Fibroblast of gingiva (primary cell): ENCODE data around the gene FCER2.
"Not testable (repeated sequence)": the region's sequence is repeated elsewhere in the genome, so short reads cannot be mapped to it uniquely, and the experiment has no call there.

ENCODE experiments used
- DNase-seq: peaks from one replicate; pipeline ENCODE4 v3.0.0-alpha.2; 2011; ENCODE audit warnings: low read depth

FCER2 gene

DNA sequence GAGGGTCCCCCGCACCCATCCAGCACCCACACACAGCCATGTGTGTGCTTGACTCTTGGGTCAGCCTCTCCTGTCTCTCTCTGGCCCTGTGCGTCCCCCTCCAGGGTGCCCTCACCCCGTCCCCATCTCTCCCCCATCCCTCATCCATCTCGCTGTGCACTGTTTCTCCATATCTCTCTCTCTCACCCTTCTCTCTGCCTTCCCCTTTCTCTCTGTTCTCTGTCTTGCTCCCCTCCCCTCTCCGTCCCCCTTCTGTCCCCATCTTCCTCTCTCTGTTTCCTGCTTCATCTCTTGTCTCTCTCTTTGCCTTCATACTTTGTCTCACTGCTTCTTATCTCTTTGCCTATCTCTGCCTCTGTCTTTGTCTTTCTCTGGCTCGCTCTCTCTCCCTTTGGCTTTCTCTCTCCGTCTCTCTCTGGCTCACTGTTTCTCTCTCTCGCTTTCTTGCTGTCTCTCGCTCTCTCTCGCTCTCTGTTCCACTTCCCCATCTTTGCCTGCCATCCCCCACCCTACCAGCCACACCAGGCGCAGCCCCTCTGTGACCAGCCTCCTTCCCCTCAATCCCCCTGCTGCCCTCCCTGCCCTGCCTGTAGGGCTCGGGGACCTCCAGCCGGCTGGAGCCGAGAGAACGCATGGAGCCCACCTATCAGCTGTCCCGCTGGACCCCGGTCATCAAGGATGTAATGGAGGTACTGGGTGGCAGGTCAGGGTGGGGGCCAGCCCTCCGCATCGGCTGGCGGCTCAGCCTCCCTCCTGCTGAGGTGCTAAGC, 56.1 kb downstream of the FCER2 start:
- DNase-seq = no peak

DNA sequence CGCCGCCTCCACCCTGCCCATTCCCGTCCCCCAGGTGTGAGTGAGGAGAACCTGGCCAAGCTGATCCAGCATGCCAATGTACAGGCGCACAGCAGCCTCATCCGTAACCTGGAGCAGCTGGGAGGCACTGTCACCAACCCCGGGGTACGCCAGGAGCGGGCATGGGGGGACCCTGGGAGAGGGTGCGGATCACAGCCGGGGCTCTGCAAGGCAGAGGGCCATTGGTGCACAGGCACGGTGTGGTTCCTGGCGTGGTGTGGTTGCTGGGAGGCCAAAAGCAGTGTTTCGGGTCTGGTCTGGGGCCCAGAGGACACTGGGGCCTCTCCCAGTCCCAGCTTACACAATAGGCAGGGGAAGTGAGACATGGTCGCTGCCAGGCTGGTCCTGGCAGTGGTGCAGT, 56.8 kb downstream of the FCER2 start:
- no peak for DNase-seq

- DNase-seq = no peak
Observed at GRCh38 chr19:7644550-7644877, 57.4 kb downstream of the FCER2 start.

DNA sequence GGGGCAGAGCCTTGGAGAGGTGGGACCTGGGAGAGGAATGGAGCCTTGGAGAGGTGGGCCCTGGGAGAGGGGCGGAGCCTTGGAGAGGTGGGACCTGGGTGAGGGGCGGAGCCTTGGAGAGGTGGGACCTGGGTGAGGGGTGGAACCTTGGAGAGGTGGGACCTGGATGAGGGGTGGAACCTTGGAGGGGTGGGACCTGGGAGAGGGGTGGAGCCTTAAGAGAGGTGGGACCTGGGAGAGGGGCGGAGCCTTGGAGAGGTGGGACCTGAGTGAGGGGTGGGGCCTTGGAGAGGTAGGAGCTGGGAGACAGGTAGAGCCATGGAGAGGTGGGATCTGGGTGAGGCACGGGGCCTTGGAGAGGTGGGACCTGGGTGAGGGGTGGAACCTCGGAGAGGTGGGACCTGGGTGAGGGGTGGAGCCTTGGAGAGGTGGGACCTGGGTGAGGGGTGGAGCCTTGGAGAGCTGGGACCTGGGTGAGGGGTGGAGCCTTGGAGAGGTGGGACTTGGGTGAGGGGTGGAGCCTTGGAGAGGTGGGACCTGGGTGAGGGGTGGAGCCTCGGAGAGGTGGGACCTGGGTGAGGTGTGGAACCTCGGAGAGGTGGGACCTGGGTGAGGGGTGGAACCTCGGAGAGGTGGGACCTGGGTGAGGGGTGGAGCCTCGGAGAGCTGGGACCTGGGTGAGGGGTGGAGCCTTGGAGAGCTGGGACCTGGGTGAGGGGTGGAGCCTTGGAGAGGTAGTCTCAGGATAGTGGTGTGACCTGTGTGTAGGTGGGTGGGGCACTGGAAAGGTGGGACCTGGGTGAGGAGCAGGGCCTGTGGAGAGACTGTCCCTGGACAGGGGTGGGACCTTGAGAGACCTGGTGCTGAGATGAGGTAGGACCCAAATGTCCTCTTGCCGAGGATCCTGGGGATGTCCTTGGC, 58.0 kb downstream of the FCER2 start:
- not testable (repeated sequence) for DNase-seq

DNA sequence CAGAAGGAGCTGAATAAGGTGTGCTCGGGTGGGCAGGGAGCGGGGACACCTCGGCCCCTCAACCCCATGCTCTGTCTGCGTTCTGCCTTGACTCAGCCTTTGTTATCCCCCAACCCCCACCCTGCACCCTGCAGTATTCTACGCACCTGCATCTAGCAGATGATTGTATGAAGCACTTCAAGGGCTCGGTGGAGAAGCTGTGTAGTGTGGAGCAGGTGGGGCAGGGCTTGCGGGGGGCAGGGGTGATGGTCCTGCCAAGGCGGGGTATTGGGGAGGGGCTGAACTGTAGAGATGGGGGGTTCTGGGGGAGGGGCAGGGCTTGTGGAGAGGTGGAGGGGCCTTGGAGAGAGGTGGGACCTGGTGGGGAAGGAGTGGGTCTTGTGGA, 58.9 kb downstream of the FCER2 start:
- DNase-seq = no peak

DNA sequence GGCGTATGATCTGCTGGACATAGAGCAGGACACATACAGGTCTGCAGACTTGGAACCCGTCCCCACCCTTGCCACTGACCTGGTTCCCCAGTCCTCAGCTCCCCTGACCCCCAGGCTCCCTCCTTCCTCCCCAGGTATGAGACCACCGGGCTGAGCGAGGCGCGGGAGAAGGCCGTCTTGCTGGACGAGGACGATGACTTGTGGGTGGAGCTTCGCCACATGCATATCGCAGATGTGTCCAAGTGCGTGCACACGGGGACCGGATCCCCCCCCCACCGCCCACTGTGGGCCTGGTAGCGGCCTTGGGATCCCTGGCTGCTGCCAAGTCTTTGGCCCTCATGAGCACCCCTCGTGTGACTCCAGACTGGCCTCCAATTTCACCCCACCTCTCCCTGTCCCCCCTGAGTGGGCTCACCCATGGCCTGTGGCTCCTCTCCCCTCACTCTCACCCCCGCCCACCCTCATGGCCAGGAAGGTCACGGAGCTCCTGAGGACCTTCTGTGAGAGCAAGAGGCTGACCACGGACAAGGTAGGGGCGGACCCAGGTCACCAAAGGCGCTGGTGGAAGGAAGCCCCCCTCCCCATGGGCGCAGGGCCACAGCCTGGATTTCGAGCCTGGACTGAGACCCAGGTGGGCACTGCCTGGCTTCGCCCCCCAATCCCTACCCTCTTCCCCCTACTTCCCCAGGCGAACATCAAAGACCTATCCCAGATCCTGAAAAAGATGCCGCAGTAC, 59.5 kb downstream of the FCER2 start:
- DNase-seq = no peak

GRCh38 chr19:7641290-7642276, 60.3 kb downstream of the FCER2 start:
- no peak for DNase-seq

DNA sequence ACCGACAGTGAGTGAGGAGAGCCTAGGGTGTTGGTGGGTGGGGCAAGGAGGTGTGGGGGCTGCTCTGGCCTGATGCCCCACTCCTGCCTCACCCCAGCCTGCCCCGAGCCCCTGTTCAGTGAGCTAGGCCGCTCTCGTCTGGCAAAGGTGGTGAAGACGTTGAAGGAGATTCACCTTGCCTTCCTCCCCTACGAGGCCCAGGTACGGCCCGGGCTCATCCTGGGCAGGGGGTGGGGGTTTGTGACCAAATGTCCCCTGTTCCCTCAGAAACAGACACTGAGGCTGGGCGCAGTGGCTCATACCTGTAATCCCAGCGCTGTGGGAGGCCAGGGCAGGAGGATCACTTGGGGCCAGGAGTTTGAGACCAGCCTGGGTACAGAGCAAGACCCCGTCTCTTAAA, 61.1 kb downstream of the FCER2 start:
- DNase-seq = no peak

DNA sequence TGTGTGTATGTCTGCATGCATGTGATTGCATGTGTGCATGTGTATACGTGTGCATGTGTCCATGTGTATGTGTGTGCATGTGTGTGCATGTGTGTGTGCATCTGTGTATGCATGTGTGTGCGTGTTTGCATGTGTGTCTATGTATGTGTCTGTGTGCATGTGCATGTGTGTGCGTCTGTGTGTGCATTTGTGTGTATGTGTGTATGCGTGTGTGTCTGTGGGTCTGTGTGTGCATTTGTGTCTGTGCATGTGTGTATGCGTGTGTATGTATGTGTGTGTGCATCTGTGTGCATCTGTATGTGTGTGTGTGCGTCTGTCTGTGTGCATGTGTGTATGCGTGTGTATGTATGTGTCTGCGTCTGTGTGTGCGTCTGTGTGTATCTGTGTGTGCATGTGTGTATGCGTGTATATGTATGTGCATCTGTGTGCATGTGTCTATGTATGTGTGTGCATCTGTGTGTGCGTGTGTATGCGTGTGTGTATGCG, 62.0 kb downstream of the FCER2 start:
- DNase-seq = no peak

- no peak for DNase-seq
Observed at GRCh38 chr19:7638802-7639465, 63.0 kb downstream of the FCER2 start.
